ENCODE data around the gene APOBEC3G.

DNA sequence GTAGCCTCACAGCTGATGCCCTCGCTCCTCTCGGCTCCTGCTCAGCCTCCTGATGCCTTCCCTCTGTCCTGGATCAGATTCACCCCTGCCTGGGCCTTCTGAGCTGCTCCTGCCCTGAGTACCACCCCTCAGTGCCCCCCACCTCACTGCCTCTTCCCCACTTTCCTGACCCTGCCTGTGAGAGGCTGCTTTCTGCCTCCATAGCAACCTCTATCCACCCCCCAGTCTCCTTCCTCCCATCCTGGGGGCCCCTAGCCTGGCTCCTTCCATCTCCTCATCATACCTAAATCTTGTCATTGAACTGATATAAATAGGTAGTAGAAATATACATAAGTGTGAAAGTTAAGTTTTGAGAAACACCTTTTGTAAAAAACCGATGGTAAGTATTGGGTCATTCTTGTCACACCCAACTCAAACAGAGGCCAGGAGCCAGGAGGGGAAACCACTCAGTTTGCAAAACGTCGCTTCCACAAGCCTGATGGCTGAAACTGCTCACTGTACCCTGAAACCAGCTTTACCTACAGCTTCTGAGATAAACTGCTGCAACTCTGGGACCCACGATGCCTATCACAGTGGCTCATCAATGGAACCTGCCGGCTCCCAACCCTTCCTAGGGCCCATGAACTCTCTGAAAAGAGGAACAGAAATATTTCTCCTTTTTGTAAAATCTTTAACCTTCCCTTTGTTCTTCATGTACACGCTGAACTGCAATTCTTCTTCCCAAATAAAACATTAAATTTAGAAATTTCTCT is 15.2 kb downstream of the APOBEC3G start:
- no peak for TF ChIP-seq MYC (IDR thresholded peaks at IDR 0.05; ENCODE audit: low read depth, low read length)
- TF ChIP-seq MAX (IDR thresholded peaks at IDR 0.05; ENCODE audit: low read depth, low read length): no peak

Measured in NB4 (cell line).